HG03060 (cell line): ENCODE measurements around the gene WDR86.

Experiments
- ATAC-seq: cut with Tn5 transposase; IDR thresholded peaks from one replicate; pipeline ENCODE4 v1.9.1; 2021; ENCODE audit warnings: low read depth, moderate number of reproducible peaks; ENCODE audit not compliant: unreplicated experiment

The WDR86 gene

GRCh38 chr7:151409667-151410404 lies at the start of gene WDR86:
WDR86 (minus strand) TSS chr7:151410038; CDS start chr7:151409589, 449 bp downstream.
- ATAC-seq, result no peak

- ATAC-seq, result no peak
These were observed 47.7 kb upstream of the WDR86 start for GRCh38 chr7:151457534-151457933.

GRCh38 chr7:151456782-151457181 lies 46.9 kb upstream of the WDR86 start:
- no peak for ATAC-seq

- ATAC-seq, result no peak
These were observed 46.4 kb upstream of the WDR86 start for GRCh38 chr7:151456276-151456675.

- no peak for ATAC-seq
These were observed 45.9 kb upstream of the WDR86 start for GRCh38 chr7:151455690-151456089.

- no peak for ATAC-seq
These were observed 45.2 kb upstream of the WDR86 start for GRCh38 chr7:151454932-151455530.

GRCh38 chr7:151454305-151454704 lies 44.5 kb upstream of the WDR86 start:
- ATAC-seq, result no peak

- ATAC-seq, result no peak
These were observed 43.5 kb upstream of the WDR86 start for GRCh38 chr7:151453326-151453791.

GRCh38 chr7:151452680-151453325 lies 43.0 kb upstream of the WDR86 start:
- ATAC-seq, result no peak

GRCh38 chr7:151451626-151452571 lies 42.1 kb upstream of the WDR86 start:
- no peak for ATAC-seq

- no peak for ATAC-seq
These were observed 41.3 kb upstream of the WDR86 start for GRCh38 chr7:151451156-151451555.

GRCh38 chr7:151449990-151450389 lies 40.2 kb upstream of the WDR86 start:
- no peak for ATAC-seq

GRCh38 chr7:151448261-151449252 lies 38.7 kb upstream of the WDR86 start:
- no peak for ATAC-seq

- ATAC-seq, result no peak
These were observed 38.0 kb upstream of the WDR86 start for GRCh38 chr7:151447901-151448260.

GRCh38 chr7:151447312-151447711 lies 37.5 kb upstream of the WDR86 start:
- ATAC-seq, result no peak

- ATAC-seq, result no peak
These were observed 36.6 kb upstream of the WDR86 start for GRCh38 chr7:151446412-151446811.

GRCh38 chr7:151444632-151445031 lies 34.8 kb upstream of the WDR86 start:
- ATAC-seq, result no peak

GRCh38 chr7:151442776-151443496 lies 33.1 kb upstream of the WDR86 start:
- no peak for ATAC-seq
